ENCODE measurements around the gene KCNK7. TPM values are rescaled to one million over a fixed set of nuclear protein-coding genes. Genes with fewer than 3 reads are reported as not detected.
A peak's percentile ranks its signal among the peaks of the same experiment; 100 is the strongest.

The KCNK7 gene
- total RNA-seq, 1 donor from 2014 or later = not detected

DNA sequence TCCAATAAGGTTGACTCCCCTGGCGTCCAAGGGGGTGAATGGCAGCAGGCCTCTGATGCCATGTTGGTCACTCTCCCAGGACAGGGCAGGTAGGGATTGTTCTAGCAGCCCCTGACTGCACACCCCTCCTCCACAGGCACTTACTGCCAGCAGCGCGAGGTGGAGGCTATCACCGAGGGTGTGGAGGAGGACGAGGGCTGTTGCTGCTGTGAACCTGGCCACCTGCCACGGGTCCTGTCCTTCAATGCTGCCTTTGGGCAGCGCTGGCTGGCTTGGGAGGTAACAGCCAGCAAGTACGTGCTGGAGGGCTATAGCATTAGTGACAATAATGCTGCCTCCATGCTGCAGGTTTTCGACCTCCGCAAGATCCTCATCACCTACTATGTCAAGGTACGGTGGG lies 34.6 kb upstream of the KCNK7 start:
- intact Hi-C loops (cut with DNase I) = no loop called here
- Histone ChIP-seq H3K36me3 (peaks cover 83 to 93% of the 10 kb centered on the region in 2 donors), H3K27me3 (no peaks in the 10 kb centered on the region), H3K4me1 (no peaks in the 10 kb centered on the region), H3K27ac (no peak overlapping the region), H3K9me3 (no peaks in the 10 kb centered on the region), H3K4me3 (no peak overlapping the region)
- TF ChIP-seq, protein P1, sequence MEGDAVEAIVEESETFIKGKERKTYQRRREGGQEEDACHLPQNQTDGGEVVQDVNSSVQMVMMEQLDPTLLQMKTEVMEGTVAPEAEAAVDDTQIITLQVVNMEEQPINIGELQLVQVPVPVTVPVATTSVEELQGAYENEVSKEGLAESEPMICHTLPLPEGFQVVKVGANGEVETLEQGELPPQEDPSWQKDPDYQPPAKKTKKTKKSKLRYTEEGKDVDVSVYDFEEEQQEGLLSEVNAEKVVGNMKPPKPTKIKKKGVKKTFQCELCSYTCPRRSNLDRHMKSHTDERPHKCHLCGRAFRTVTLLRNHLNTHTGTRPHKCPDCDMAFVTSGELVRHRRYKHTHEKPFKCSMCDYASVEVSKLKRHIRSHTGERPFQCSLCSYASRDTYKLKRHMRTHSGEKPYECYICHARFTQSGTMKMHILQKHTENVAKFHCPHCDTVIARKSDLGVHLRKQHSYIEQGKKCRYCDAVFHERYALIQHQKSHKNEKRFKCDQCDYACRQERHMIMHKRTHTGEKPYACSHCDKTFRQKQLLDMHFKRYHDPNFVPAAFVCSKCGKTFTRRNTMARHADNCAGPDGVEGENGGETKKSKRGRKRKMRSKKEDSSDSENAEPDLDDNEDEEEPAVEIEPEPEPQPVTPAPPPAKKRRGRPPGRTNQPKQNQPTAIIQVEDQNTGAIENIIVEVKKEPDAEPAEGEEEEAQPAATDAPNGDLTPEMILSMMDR (IDR thresholded peaks at IDR 0.05) = no peak
- no peak for DNase-seq (ENCODE audit: low spot score in 2 of 2)

- no peak for DNase-seq (ENCODE audit: low spot score in 2 of 2)
- intact Hi-C loops (cut with DNase I) = no loop called here
- H3K4me3 ChIP-seq = no peak overlapping the region
- H3K27ac ChIP-seq = no peak overlapping the region
- H3K36me3 ChIP-seq = peaks cover 82 to 93% of the 10 kb centered on the region in 2 donors
- TF ChIP-seq, protein P1 (IDR thresholded peaks at IDR 0.05) = no peak
- no peaks in the 10 kb centered on the region for H3K27me3 ChIP-seq
- H3K4me1 ChIP-seq = no peaks in the 10 kb centered on the region
- no peaks in the 10 kb centered on the region for H3K9me3 ChIP-seq
These were observed 34.0 kb upstream of the KCNK7 start for GRCh38 chr11:65629579-65629978.

GRCh38 chr11:65627202-65627601 lies 31.6 kb upstream of the KCNK7 start:
- Histone ChIP-seq H3K9me3 (no peaks in the 10 kb centered on the region), H3K4me3 (no peak overlapping the region), H3K4me1 (no peaks in the 10 kb centered on the region), H3K27me3 (no peaks in the 10 kb centered on the region), H3K36me3 (peaks cover 85 to 95% of the 10 kb centered on the region in 2 donors), H3K27ac (no peak overlapping the region)
- TF ChIP-seq, protein P1 (IDR thresholded peaks at IDR 0.05) = no peak
- DNase-seq (ENCODE audit: low spot score in 2 of 2) = no peak
- intact Hi-C loops (cut with DNase I) = no loop called here

GRCh38 chr11:65625628-65626342 lies 30.2 kb upstream of the KCNK7 start:
- no peak for DNase-seq (ENCODE audit: low spot score in 2 of 2)
- H3K4me3 ChIP-seq = no peak overlapping the region
- intact Hi-C loops (cut with DNase I) = no loop called here
- H3K4me1 ChIP-seq = no peaks in the 10 kb centered on the region
- no peaks in the 10 kb centered on the region for H3K27me3 ChIP-seq
- H3K36me3 ChIP-seq = peaks cover 87 to 94% of the 10 kb centered on the region in 2 donors
- H3K9me3 ChIP-seq = no peaks in the 10 kb centered on the region
- TF ChIP-seq, protein P1 (IDR thresholded peaks at IDR 0.05) = peak; percentile 53 to 54 (median 53)
- no peak overlapping the region for H3K27ac ChIP-seq

DNA sequence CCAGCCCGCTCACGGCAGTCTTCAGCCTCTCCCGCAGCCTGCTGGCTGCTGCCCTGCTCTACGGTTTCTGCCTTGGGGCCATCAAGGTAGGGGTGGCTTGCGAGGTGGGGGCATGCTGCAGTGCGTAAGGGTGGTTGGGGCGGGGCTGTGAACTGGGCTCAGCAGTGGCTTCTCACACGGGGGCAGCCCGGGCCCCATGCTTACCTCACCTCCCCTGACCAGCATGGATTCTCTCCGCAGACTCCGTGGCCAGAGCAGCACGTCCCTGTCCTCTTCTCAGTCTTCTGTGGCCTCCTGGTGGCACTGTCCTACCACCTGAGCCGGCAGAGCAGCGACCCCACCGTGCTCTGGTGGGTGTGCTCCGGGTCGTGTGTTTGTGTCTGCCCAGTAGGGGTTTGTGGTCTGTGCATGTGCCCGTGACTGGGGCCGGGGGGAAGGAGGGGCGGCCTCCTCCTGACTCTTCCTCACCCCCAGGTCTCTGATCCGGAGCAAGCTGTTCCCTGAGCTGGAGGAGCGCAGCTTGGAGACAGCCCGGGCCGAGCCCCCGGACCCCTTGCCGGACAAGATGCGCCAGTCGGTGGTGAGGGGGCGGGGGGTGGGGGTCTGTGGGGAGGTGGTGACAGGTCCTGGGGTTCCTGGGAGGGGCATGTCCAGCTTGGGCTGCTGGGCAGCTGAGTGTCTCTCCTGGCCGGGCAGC lies 29.5 kb upstream of the KCNK7 start:
- Histone ChIP-seq H3K4me1 (no peaks in the 10 kb centered on the region), H3K36me3 (peaks cover 87 to 94% of the 10 kb centered on the region in 2 donors), H3K9me3 (no peaks in the 10 kb centered on the region), H3K27ac (no peak overlapping the region), H3K27me3 (no peaks in the 10 kb centered on the region), H3K4me3 (no peak overlapping the region)
- TF ChIP-seq, protein P1 (IDR thresholded peaks at IDR 0.05) = no peak
- no peak for DNase-seq (ENCODE audit: low spot score in 2 of 2)
- intact Hi-C loops (cut with DNase I) = no loop called here
